ENCODE measurements around the gene PGRMC1. TPM values are rescaled to one million over a fixed set of nuclear protein-coding genes. Genes with fewer than 3 reads are reported as not detected.
"Not testable (repeated sequence)": the region's sequence is repeated elsewhere in the genome, so short reads cannot be mapped to it uniquely, and the experiment has no call there.

Gene PGRMC1
- total RNA-seq, 2 donors from 2014 or later, result 39.7 to 50.2 TPM

DNA sequence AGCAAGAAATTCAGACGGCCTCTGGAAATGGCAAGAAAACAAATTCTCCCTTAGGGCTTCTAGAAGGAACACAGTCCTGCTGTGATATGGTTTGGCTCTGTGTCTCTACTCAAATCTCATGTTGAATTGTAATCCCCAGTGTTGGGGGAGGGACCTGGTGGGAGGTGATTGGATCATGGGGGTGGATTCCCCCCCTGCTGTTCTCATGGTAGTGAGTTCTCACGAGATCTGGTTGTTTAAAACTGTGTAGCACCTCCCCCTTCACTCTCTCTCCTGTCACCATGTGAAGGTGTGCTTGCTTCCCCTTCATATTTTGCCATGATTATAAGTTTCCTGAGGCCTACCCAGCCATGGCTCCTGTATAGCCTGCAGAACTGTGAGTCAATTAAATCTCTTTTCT, 55.2 kb downstream of the PGRMC1 start:
- DNase-seq; ATAC-seq; intact Hi-C loops (cut with DNase I): not testable (repeated sequence)

DNA sequence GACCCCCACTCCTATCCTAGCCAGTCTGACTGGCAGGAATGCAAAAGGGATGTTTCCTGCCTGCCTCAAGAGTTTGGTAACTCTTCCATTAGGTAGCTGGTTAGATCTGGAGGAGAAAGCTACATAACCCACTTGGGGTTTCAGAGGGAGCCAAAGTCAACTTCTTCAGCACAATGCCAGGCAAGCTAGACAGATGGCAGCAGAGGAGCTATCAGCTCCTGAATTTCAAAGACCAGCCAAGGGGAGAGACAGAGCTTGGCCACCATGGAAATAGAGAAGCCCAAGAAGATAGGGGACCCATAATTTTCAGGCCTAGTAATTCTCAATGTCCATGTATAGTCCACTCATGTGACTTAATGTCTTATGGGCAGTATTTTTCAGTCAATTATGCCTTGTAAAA, 56.4 kb downstream of the PGRMC1 start:
- no peak for ATAC-seq
- intact Hi-C loops (cut with DNase I), result no loop called here
- DNase-seq, result no peak

Other genes with a start within 250 kb of the PGRMC1 start
- gene CT47C1, start 163.3 kb upstream of the PGRMC1 start, total RNA-seq, result not detected
- gene KIAA1210, start 108.5 kb upstream of the PGRMC1 start, total RNA-seq, result under 1 TPM in 1 of 2 donors, not detected in 1; 0.03 TPM
- 1 to 10 TPM; 4.4 to 8.0 TPM for gene SLC25A43, start 163.1 kb downstream of the PGRMC1 start, total RNA-seq
- gene SLC25A5, start 232.2 kb downstream of the PGRMC1 start, total RNA-seq, result 100 to 1,000 TPM; 151 to 205 TPM

Measured in left cardiac atrium (tissue), 4 donors.